Karpas-422 (cell line): ENCODE measurements around the gene KIF6. TPM values are rescaled to one million over a fixed set of nuclear protein-coding genes. Genes with fewer than 3 reads are reported as not detected.

Experiments
- DNase-seq: peaks from one replicate; pipeline ENCODE4 v3.0.0-alpha.2; 2015
- H2AFZ ChIP-seq: fragments of 200-600 bp; sonication (generic); 2 replicates; pipeline ENCODE4 v1.6.1; 2014; ENCODE audit warnings: antibody characterized with exemption, low read length, mixed read lengths
- H3K27ac ChIP-seq: fragments of 200-600 bp; sonication (generic); 2 replicates; pipeline ENCODE4 v1.5.1; 2014; ENCODE audit warnings: mild to moderate bottlenecking, low read length, moderate library complexity
- H3K27me3 ChIP-seq: fragments of 200-600 bp; sonication (generic); 2 replicates; pipeline ENCODE4 v1.6.1; 2014; ENCODE audit warnings: low read length, mixed read lengths
- H3K36me3 ChIP-seq: fragments of 200-600 bp; sonication (generic); 2 replicates; pipeline ENCODE4 v1.6.1; 2014; ENCODE audit warnings: low read length, mixed read lengths; ENCODE audit not compliant: insufficient read depth
- H3K4me1 ChIP-seq: fragments of 200-600 bp; sonication (generic); 2 replicates; pipeline ENCODE4 v1.6.1; 2014; ENCODE audit warnings: mild to moderate bottlenecking, low read length, mixed read lengths
- H3K4me2 ChIP-seq: fragments of 200-600 bp; sonication (generic); 2 replicates; pipeline ENCODE4 v1.6.1; 2014; ENCODE audit warnings: low read length, low read depth, mild to moderate bottlenecking; ENCODE audit not compliant: poor library complexity, severe bottlenecking
- H3K4me3 ChIP-seq: fragments of 200-600 bp; sonication (generic); 2 replicates; pipeline ENCODE4 v1.5.1; 2014; ENCODE audit warnings: mild to moderate bottlenecking, antibody characterized with exemption, low read length, mixed read lengths
- H3K79me2 ChIP-seq: fragments of 200-600 bp; sonication (generic); 2 replicates; pipeline ENCODE4 v1.6.1; 2014; ENCODE audit warnings: mild to moderate bottlenecking, low read length, mixed read lengths
- H3K9ac ChIP-seq: fragments of 200-600 bp; sonication (generic); 2 replicates; pipeline ENCODE4 v1.6.0; 2014; ENCODE audit warnings: low read length
- H3K9me2 ChIP-seq: fragments of 200-600 bp; sonication (generic), shearing (Covaris generic); replicated peaks from 2 replicates; pipeline ENCODE4 v1.6.0; 2014; ENCODE audit warnings: mild to moderate bottlenecking, low read length, moderate library complexity; ENCODE audit not compliant: insufficient read depth
- H3K9me3 ChIP-seq: fragments of 300-700, 200-600 bp; sonication (generic); 2 replicates; pipeline ENCODE4 v1.6.1; 2014; ENCODE audit warnings: low read length, mixed read lengths
- H4K20me1 ChIP-seq: fragments of 200-600 bp; sonication (generic); 2 replicates; pipeline ENCODE4 v1.6.1; 2014; ENCODE audit warnings: mild to moderate bottlenecking, antibody characterized with exemption, low read length, low read depth; ENCODE audit not compliant: insufficient read depth
- total RNA-seq: library from RNA; depleted of rRNA; stranded (reverse); fragments of >200 nt; shearing (Covaris generic); gene quantifications from 2 replicates; pipeline ENCODE4 v1.2.3, GENCODE V29; 2014; ENCODE audit warnings: low replicate concordance

KIF6 gene
- total RNA-seq, 1 experiment from 2014 or later, result not detected

- Histone ChIP-seq H3K9ac (no peak overlapping the region), H3K9me2 (no peaks in the 10 kb centered on the region), H3K4me2 (no peak overlapping the region), H3K4me1 (no peaks in the 10 kb centered on the region), H3K9me3 (no peaks in the 10 kb centered on the region), H3K79me2 (no peaks in the 10 kb centered on the region), H3K27me3 (no peaks in the 10 kb centered on the region), H2AFZ (no peak overlapping the region), H4K20me1 (no peaks in the 10 kb centered on the region), H3K27ac (no peak overlapping the region), H3K4me3 (no peak overlapping the region), H3K36me3 (no peaks in the 10 kb centered on the region)
- no peak for DNase-seq
Observed at GRCh38 chr6:39333644-39334438, 391.4 kb downstream of the KIF6 start.

- Histone ChIP-seq H3K9me2 (no peaks in the 10 kb centered on the region), H2AFZ (no peak overlapping the region), H3K27me3 (no peaks in the 10 kb centered on the region), H3K27ac (no peak overlapping the region), H3K9ac (no peak overlapping the region), H3K79me2 (no peaks in the 10 kb centered on the region), H3K9me3 (no peaks in the 10 kb centered on the region), H3K36me3 (no peaks in the 10 kb centered on the region), H4K20me1 (no peaks in the 10 kb centered on the region), H3K4me1 (no peaks in the 10 kb centered on the region), H3K4me3 (no peak overlapping the region), H3K4me2 (no peak overlapping the region)
- no peak for DNase-seq
Observed at GRCh38 chr6:39330476-39330875, 394.7 kb downstream of the KIF6 start.

- Histone ChIP-seq H3K4me3 (no peak overlapping the region), H3K9me3 (no peaks in the 10 kb centered on the region), H3K9ac (no peak overlapping the region), H4K20me1 (no peaks in the 10 kb centered on the region), H2AFZ (no peak overlapping the region), H3K36me3 (no peaks in the 10 kb centered on the region), H3K4me1 (no peaks in the 10 kb centered on the region), H3K4me2 (no peak overlapping the region), H3K9me2 (no peaks in the 10 kb centered on the region), H3K27ac (no peak overlapping the region), H3K79me2 (no peaks in the 10 kb centered on the region), H3K27me3 (no peaks in the 10 kb centered on the region)
- DNase-seq, result no peak
Observed at GRCh38 chr6:39330057-39330456, 395.2 kb downstream of the KIF6 start.

- Histone ChIP-seq H3K36me3 (no peaks in the 10 kb centered on the region), H3K4me3 (no peak overlapping the region), H3K79me2 (no peaks in the 10 kb centered on the region), H3K4me1 (no peaks in the 10 kb centered on the region), H4K20me1 (no peaks in the 10 kb centered on the region), H2AFZ (no peak overlapping the region), H3K4me2 (no peak overlapping the region), H3K9me2 (no peaks in the 10 kb centered on the region), H3K9ac (no peak overlapping the region), H3K27ac (no peak overlapping the region), H3K27me3 (no peaks in the 10 kb centered on the region), H3K9me3 (no peaks in the 10 kb centered on the region)
- no peak for DNase-seq
Observed at GRCh38 chr6:39328066-39328465, 397.1 kb downstream of the KIF6 start.

- H4K20me1 ChIP-seq, result no peaks in the 10 kb centered on the region
- no peaks in the 10 kb centered on the region for H3K4me1 ChIP-seq
- no peak overlapping the region for H3K4me3 ChIP-seq
- no peak overlapping the region for H3K27ac ChIP-seq
- H3K9me3 ChIP-seq, result no peaks in the 10 kb centered on the region
- no peak overlapping the region for H2AFZ ChIP-seq
- no peaks in the 10 kb centered on the region for H3K27me3 ChIP-seq
- no peak overlapping the region for H3K9ac ChIP-seq
- no peak overlapping the region for H3K4me2 ChIP-seq
- no peaks in the 10 kb centered on the region for H3K36me3 ChIP-seq
- no peak for DNase-seq
- H3K9me2 ChIP-seq, result no peaks in the 10 kb centered on the region
- no peaks in the 10 kb centered on the region for H3K79me2 ChIP-seq
Observed at GRCh38 chr6:39327507-39327906, 397.7 kb downstream of the KIF6 start.

GRCh38 chr6:39322306-39322850 is 402.8 kb downstream of the KIF6 start, which contains the start of gene KCNK16:
TSS of gene KCNK16 (minus strand) at chr6:39322702. CDS start at chr6:39322540, 162 bp downstream.
- H3K27me3 ChIP-seq, result no peaks in the 10 kb centered on the region
- no peak within 1 kb of the TSS for H3K4me2 ChIP-seq
- H3K79me2 ChIP-seq, result no peaks in the 10 kb centered on the region
- no peaks in the 10 kb centered on the region for H3K9me2 ChIP-seq
- H3K9ac ChIP-seq, result no peak within 1 kb of the TSS
- H3K4me3 ChIP-seq, result no peak within 1 kb of the TSS
- no peak within 1 kb of the TSS for H2AFZ ChIP-seq
- no peaks in the 10 kb centered on the region for H3K36me3 ChIP-seq
- DNase-seq, result no peak
- no peaks in the 10 kb centered on the region for H4K20me1 ChIP-seq
- H3K4me1 ChIP-seq, result no peaks in the 10 kb centered on the region
- no peak within 1 kb of the TSS for H3K27ac ChIP-seq
- no peaks in the 10 kb centered on the region for H3K9me3 ChIP-seq

GRCh38 chr6:39321761-39322160 is 403.4 kb downstream of the KIF6 start:
- Histone ChIP-seq H3K4me2 (no peak overlapping the region), H3K27ac (no peak overlapping the region), H3K27me3 (no peaks in the 10 kb centered on the region), H3K4me3 (no peak overlapping the region), H3K79me2 (no peaks in the 10 kb centered on the region), H4K20me1 (no peaks in the 10 kb centered on the region), H3K9ac (no peak overlapping the region), H3K9me3 (no peaks in the 10 kb centered on the region), H2AFZ (no peak overlapping the region), H3K4me1 (no peaks in the 10 kb centered on the region), H3K9me2 (no peaks in the 10 kb centered on the region), H3K36me3 (no peaks in the 10 kb centered on the region)
- no peak for DNase-seq

- Histone ChIP-seq H3K4me1 (no peaks in the 10 kb centered on the region), H3K4me2 (no peak overlapping the region), H3K9me3 (no peaks in the 10 kb centered on the region), H3K36me3 (no peaks in the 10 kb centered on the region), H3K27me3 (no peaks in the 10 kb centered on the region), H3K9me2 (no peaks in the 10 kb centered on the region), H2AFZ (no peak overlapping the region), H3K27ac (no peak overlapping the region), H3K9ac (no peak overlapping the region), H4K20me1 (no peaks in the 10 kb centered on the region), H3K4me3 (no peak overlapping the region), H3K79me2 (no peaks in the 10 kb centered on the region)
- DNase-seq, result no peak
Observed at GRCh38 chr6:39320363-39320984, 404.7 kb downstream of the KIF6 start.
